Measurements from ENCODE around the gene PDZD2. TPM values are rescaled to one million over a fixed set of nuclear protein-coding genes. Genes with fewer than 3 reads are reported as not detected.

Gene PDZD2
- total and polyA plus RNA-seq, 9 donors: 4.6 to 12.6 (median 7.9) TPM

- H3K27ac ChIP-seq (ENCODE audit: low read length): no peak overlapping the region
- H3K4me1 ChIP-seq (ENCODE audit: control insufficient read depth, insufficient read depth, low read length): no peaks in the 10 kb centered on the region
- H3K36me3 ChIP-seq (ENCODE audit: control insufficient read depth, insufficient read depth, low read length): no peaks in the 10 kb centered on the region
- H3K9me3 ChIP-seq (replicated peaks; ENCODE audit: control insufficient read depth, low read depth, low read length): no peaks in the 10 kb centered on the region
- no peaks in the 10 kb centered on the region for H3K27me3 ChIP-seq (ENCODE audit: control insufficient read depth, insufficient read depth, low read length)
- DNase-seq: no peak
- no peak overlapping the region for H3K4me3 ChIP-seq (ENCODE audit: low read length)
- WGBS (ENCODE audit: insufficient coverage): 92% methylated on average over 4 of the region's 5 CpGs
These were observed 285.1 kb downstream of the PDZD2 start for GRCh38 chr5:31924005-31924404.

GRCh38 chr5:31931874-31932273 is 292.9 kb downstream of the PDZD2 start:
- Histone ChIP-seq H3K4me3 (ENCODE audit: low read length) (no peak overlapping the region), H3K27me3 (ENCODE audit: control insufficient read depth, insufficient read depth, low read length) (no peaks in the 10 kb centered on the region), H3K4me1 (ENCODE audit: control insufficient read depth, insufficient read depth, low read length) (peaks cover 11% of the 10 kb centered on the region), H3K27ac (ENCODE audit: low read length) (no peak overlapping the region), H3K9me3 (replicated peaks; ENCODE audit: control insufficient read depth, low read depth, low read length) (no peaks in the 10 kb centered on the region), H3K36me3 (ENCODE audit: control insufficient read depth, insufficient read depth, low read length) (no peaks in the 10 kb centered on the region)
- DNase-seq: no peak
- 88% methylated on average over 1 of the region's 4 CpGs for WGBS (ENCODE audit: insufficient coverage)

- Histone ChIP-seq H3K4me1 (ENCODE audit: control insufficient read depth, insufficient read depth, low read length) (peaks cover 16% of the 10 kb centered on the region), H3K9me3 (replicated peaks; ENCODE audit: control insufficient read depth, low read depth, low read length) (no peaks in the 10 kb centered on the region), H3K27me3 (ENCODE audit: control insufficient read depth, insufficient read depth, low read length) (no peaks in the 10 kb centered on the region), H3K4me3 (ENCODE audit: low read length) (no peak overlapping the region), H3K27ac (ENCODE audit: low read length) (no peak overlapping the region), H3K36me3 (ENCODE audit: control insufficient read depth, insufficient read depth, low read length) (no peaks in the 10 kb centered on the region)
- WGBS (ENCODE audit: insufficient coverage): no CpG with 5 or more reads among the region's 4 CpGs
- DNase-seq: no peak
These were observed 295.2 kb downstream of the PDZD2 start for GRCh38 chr5:31934156-31934555.

GRCh38 chr5:31935496-31936369 is 296.8 kb downstream of the PDZD2 start:
- Histone ChIP-seq H3K4me3 (ENCODE audit: low read length) (no peak overlapping the region), H3K36me3 (ENCODE audit: control insufficient read depth, insufficient read depth, low read length) (no peaks in the 10 kb centered on the region), H3K27me3 (ENCODE audit: control insufficient read depth, insufficient read depth, low read length) (no peaks in the 10 kb centered on the region), H3K9me3 (replicated peaks; ENCODE audit: control insufficient read depth, low read depth, low read length) (no peaks in the 10 kb centered on the region), H3K4me1 (ENCODE audit: control insufficient read depth, insufficient read depth, low read length) (peaks cover 16% of the 10 kb centered on the region), H3K27ac (ENCODE audit: low read length) (no peak overlapping the region)
- WGBS (ENCODE audit: insufficient coverage): 4% methylated on average over 3 of the region's 10 CpGs
- peak; percentile 79 for DNase-seq

- Histone ChIP-seq H3K4me3 (ENCODE audit: low read length) (no peak overlapping the region), H3K36me3 (ENCODE audit: control insufficient read depth, insufficient read depth, low read length) (no peaks in the 10 kb centered on the region), H3K4me1 (ENCODE audit: control insufficient read depth, insufficient read depth, low read length) (peaks cover 20% of the 10 kb centered on the region), H3K27ac (ENCODE audit: low read length) (no peak overlapping the region), H3K9me3 (replicated peaks; ENCODE audit: control insufficient read depth, low read depth, low read length) (no peaks in the 10 kb centered on the region), H3K27me3 (ENCODE audit: control insufficient read depth, insufficient read depth, low read length) (no peaks in the 10 kb centered on the region)
- DNase-seq: peak; percentile 91
- WGBS (ENCODE audit: insufficient coverage): 8% methylated on average over 5 of the region's 5 CpGs
These were observed 297.8 kb downstream of the PDZD2 start for GRCh38 chr5:31936683-31937082.

GRCh38 chr5:31937226-31937625 is 298.3 kb downstream of the PDZD2 start:
- no peak for DNase-seq
- Histone ChIP-seq H3K4me3 (ENCODE audit: low read length) (no peak overlapping the region), H3K27me3 (ENCODE audit: control insufficient read depth, insufficient read depth, low read length) (no peaks in the 10 kb centered on the region), H3K36me3 (ENCODE audit: control insufficient read depth, insufficient read depth, low read length) (no peaks in the 10 kb centered on the region), H3K27ac (ENCODE audit: low read length) (no peak overlapping the region), H3K4me1 (ENCODE audit: control insufficient read depth, insufficient read depth, low read length) (peaks cover 20% of the 10 kb centered on the region), H3K9me3 (replicated peaks; ENCODE audit: control insufficient read depth, low read depth, low read length) (no peaks in the 10 kb centered on the region)
- 78% methylated on average over 5 of the region's 7 CpGs for WGBS (ENCODE audit: insufficient coverage)

- H3K4me1 ChIP-seq (ENCODE audit: control insufficient read depth, insufficient read depth, low read length): peaks cover 20% of the 10 kb centered on the region
- WGBS (ENCODE audit: insufficient coverage): 100% methylated on average over 3 of the region's 5 CpGs
- no peak overlapping the region for H3K4me3 ChIP-seq (ENCODE audit: low read length)
- H3K36me3 ChIP-seq (ENCODE audit: control insufficient read depth, insufficient read depth, low read length): no peaks in the 10 kb centered on the region
- H3K27me3 ChIP-seq (ENCODE audit: control insufficient read depth, insufficient read depth, low read length): no peaks in the 10 kb centered on the region
- no peak for DNase-seq
- no peak overlapping the region for H3K27ac ChIP-seq (ENCODE audit: low read length)
- no peaks in the 10 kb centered on the region for H3K9me3 ChIP-seq (replicated peaks; ENCODE audit: control insufficient read depth, low read depth, low read length)
These were observed 298.8 kb downstream of the PDZD2 start for GRCh38 chr5:31937703-31938102.

- Histone ChIP-seq H3K9me3 (replicated peaks; ENCODE audit: control insufficient read depth, low read depth, low read length) (no peaks in the 10 kb centered on the region), H3K4me1 (ENCODE audit: control insufficient read depth, insufficient read depth, low read length) (peaks cover 20% of the 10 kb centered on the region), H3K27me3 (ENCODE audit: control insufficient read depth, insufficient read depth, low read length) (no peaks in the 10 kb centered on the region), H3K36me3 (ENCODE audit: control insufficient read depth, insufficient read depth, low read length) (no peaks in the 10 kb centered on the region), H3K4me3 (ENCODE audit: low read length) (no peak overlapping the region), H3K27ac (ENCODE audit: low read length) (no peak overlapping the region)
- no peak for DNase-seq
- 95% methylated on average over 4 of the region's 5 CpGs for WGBS (ENCODE audit: insufficient coverage)
These were observed 300.2 kb downstream of the PDZD2 start for GRCh38 chr5:31939151-31939550.

- DNase-seq: peak; percentile 65
These were observed 302.3 kb downstream of the PDZD2 start for GRCh38 chr5:31941151-31941755.

GRCh38 chr5:31942546-31942945 is 303.6 kb downstream of the PDZD2 start:
- WGBS (ENCODE audit: insufficient coverage): 98% methylated on average over 4 of the region's 11 CpGs
- H3K4me1 ChIP-seq (ENCODE audit: control insufficient read depth, insufficient read depth, low read length): peaks cover 10% of the 10 kb centered on the region
- no peak overlapping the region for H3K27ac ChIP-seq (ENCODE audit: low read length)
- H3K36me3 ChIP-seq (ENCODE audit: control insufficient read depth, insufficient read depth, low read length): no peaks in the 10 kb centered on the region
- no peaks in the 10 kb centered on the region for H3K27me3 ChIP-seq (ENCODE audit: control insufficient read depth, insufficient read depth, low read length)
- H3K9me3 ChIP-seq (replicated peaks; ENCODE audit: control insufficient read depth, low read depth, low read length): no peaks in the 10 kb centered on the region
- no peak for DNase-seq
- H3K4me3 ChIP-seq (ENCODE audit: low read length): no peak overlapping the region

More at GRCh38 chr5:31941151-31941755, 302.3 kb downstream of the PDZD2 start:
- no peaks in the 10 kb centered on the region for H3K9me3 ChIP-seq (replicated peaks; ENCODE audit: control insufficient read depth, low read depth, low read length)
- no peak overlapping the region for H3K4me3 ChIP-seq (ENCODE audit: low read length)
- peaks cover 19% of the 10 kb centered on the region for H3K4me1 ChIP-seq (ENCODE audit: control insufficient read depth, insufficient read depth, low read length)
- 25% methylated on average over 4 of the region's 4 CpGs for WGBS (ENCODE audit: insufficient coverage)
- no peaks in the 10 kb centered on the region for H3K36me3 ChIP-seq (ENCODE audit: control insufficient read depth, insufficient read depth, low read length)
- no peaks in the 10 kb centered on the region for H3K27me3 ChIP-seq (ENCODE audit: control insufficient read depth, insufficient read depth, low read length)
- no peak overlapping the region for H3K27ac ChIP-seq (ENCODE audit: low read length)
